Activated CD8-positive, alpha-beta memory T cell treated with anti-CD3 and anti-CD28 coated beads, Interleukin-2, amount 10 ng/mL, durations not matched to agents 7 days and 5 days (primary cell): ENCODE data around the gene GPR55. TPM values are rescaled to one million over a fixed set of nuclear protein-coding genes. Genes with fewer than 3 reads are reported as not detected.

Experiments used
- ATAC-seq: fragments of 150-1000 bp; cut with Tn5 transposase; one replicate; pipeline ENCODE4 v1.10.0; 2021; ENCODE audit warnings: moderate library complexity
- CTCF ChIA-PET: fragments of 350-600 bp; sonication (Branson Sonifier 250); formaldehyde crosslinking; loops from one replicate; lab custom pipeline; 2021; ENCODE audit warnings: antibody characterized with exemption; lab: Charles Lee
- DNase-seq: peaks from one replicate; pipeline ENCODE4 v3.0.0-alpha.2; 2020
- H3K27ac Mint-ChIP-seq: one replicate; pipeline ENCODE4 v1.8.0; 2021; ENCODE audit warnings: mild to moderate bottlenecking, mixed read lengths
- H3K27me3 Mint-ChIP-seq: one replicate; pipeline ENCODE4 v1.8.0; 2021; ENCODE audit warnings: mixed read lengths
- H3K36me3 Mint-ChIP-seq: one replicate; pipeline ENCODE4 v1.8.0; 2021; ENCODE audit warnings: mild to moderate bottlenecking, mixed read lengths
- H3K4me1 Mint-ChIP-seq: one replicate; pipeline ENCODE4 v1.8.0; 2021; ENCODE audit warnings: mixed read lengths
- H3K4me3 Mint-ChIP-seq: one replicate; pipeline ENCODE4 v1.8.0; 2021; ENCODE audit warnings: mild to moderate bottlenecking, moderate library complexity, mixed read lengths
- H3K9me3 Mint-ChIP-seq: one replicate; pipeline ENCODE4 v1.8.0; 2022; ENCODE audit warnings: low read depth, mixed read lengths
- total RNA-seq, 2 experiments: library from RNA; stranded (reverse); gene quantifications; one replicate each; pipeline ENCODE4 v1.2.3, GENCODE V29; 2021

The GPR55 gene
- total RNA-seq, 2 experiments from 2014 or later, result 42.1 to 58.8 TPM

- Mint-ChIP-seq H3K4me1 (peaks cover 18% of the 10 kb centered on the region), H3K36me3 (peaks cover 1% of the 10 kb centered on the region), H3K9me3 (no peaks in the 10 kb centered on the region), H3K27ac (no peak overlapping the region), H3K27me3 (peaks cover 34% of the 10 kb centered on the region), H3K4me3 (no peak overlapping the region)
- ATAC-seq (no peak), DNase-seq (no peak)
- CTCF ChIA-PET, result interaction anchor here (0.7 to 1.6 kb wide), 4 partner anchors 9 to 101 kb away, joined by 3 to 5 read pairs (median 4); no protein-coding TSS in a partner anchor
Measured at GRCh38 chr2:230886206-230886605, 38.8 kb downstream of the GPR55 start.

GRCh38 chr2:230885463-230886130 lies 39.4 kb downstream of the GPR55 start:
- H3K9me3 Mint-ChIP-seq, result no peaks in the 10 kb centered on the region
- DNase-seq (no peak), ATAC-seq (no peak)
- peaks cover 16% of the 10 kb centered on the region for H3K4me1 Mint-ChIP-seq
- peaks cover 1% of the 10 kb centered on the region for H3K36me3 Mint-ChIP-seq
- H3K27me3 Mint-ChIP-seq, result peaks cover 31% of the 10 kb centered on the region
- no peak overlapping the region for H3K27ac Mint-ChIP-seq
- no peak overlapping the region for H3K4me3 Mint-ChIP-seq
- CTCF ChIA-PET, result interaction anchor here (0.7 to 1.6 kb wide), 4 partner anchors 8 to 102 kb away, joined by 3 to 5 read pairs (median 4); no protein-coding TSS in a partner anchor

- H3K4me1 Mint-ChIP-seq, result peaks cover 39% of the 10 kb centered on the region
- CTCF ChIA-PET, result no interaction called here
- DNase-seq (no peak), ATAC-seq (no peak)
- no peak overlapping the region for H3K27ac Mint-ChIP-seq
- H3K36me3 Mint-ChIP-seq, result peaks cover 11% of the 10 kb centered on the region
- H3K27me3 Mint-ChIP-seq, result peaks cover 32% of the 10 kb centered on the region
- H3K9me3 Mint-ChIP-seq, result no peaks in the 10 kb centered on the region
- H3K4me3 Mint-ChIP-seq, result no peak overlapping the region
Measured at GRCh38 chr2:230881840-230882239, 43.2 kb downstream of the GPR55 start.

GRCh38 chr2:230879891-230880290 lies 45.2 kb downstream of the GPR55 start:
- H3K36me3 Mint-ChIP-seq, result peaks cover 15% of the 10 kb centered on the region
- DNase-seq (no peak), ATAC-seq (no peak)
- no peaks in the 10 kb centered on the region for H3K9me3 Mint-ChIP-seq
- no peak overlapping the region for H3K4me3 Mint-ChIP-seq
- no peak overlapping the region for H3K27ac Mint-ChIP-seq
- peaks cover 32% of the 10 kb centered on the region for H3K27me3 Mint-ChIP-seq
- CTCF ChIA-PET, result interaction anchor here (1.8 kb wide), 1 partner anchor 15 kb away, joined by 5 read pairs; the partner anchor contains the start of gene ITM2C
- H3K4me1 Mint-ChIP-seq, result peaks cover 40% of the 10 kb centered on the region

- Mint-ChIP-seq H3K9me3 (no peaks in the 10 kb centered on the region), H3K27me3 (peaks cover 32% of the 10 kb centered on the region), H3K4me3 (no peak overlapping the region), H3K4me1 (peaks cover 42% of the 10 kb centered on the region), H3K36me3 (peaks cover 15% of the 10 kb centered on the region), H3K27ac (no peak overlapping the region)
- DNase-seq (no peak), ATAC-seq (no peak)
- CTCF ChIA-PET, result interaction anchor here (1.0 to 2.7 kb wide), 6 partner anchors 8 to 107 kb away, joined by 4 to 20 read pairs (median 4); partner anchors contain the start of gene ITM2C
Measured at GRCh38 chr2:230879271-230879882, 45.7 kb downstream of the GPR55 start.

- ATAC-seq, result no peak
- H3K27me3 Mint-ChIP-seq, result peaks cover 28% of the 10 kb centered on the region
- peak overlapping the region; percentile 92 for H3K27ac Mint-ChIP-seq
Measured at GRCh38 chr2:230878599-230879188, 46.3 kb downstream of the GPR55 start.

GRCh38 chr2:230877759-230878598 lies 47.1 kb downstream of the GPR55 start:
- Mint-ChIP-seq H3K4me1 (peaks cover 46% of the 10 kb centered on the region), H3K4me3 (peak overlapping the region; percentile 54), H3K36me3 (peaks cover 15% of the 10 kb centered on the region), H3K27me3 (peaks cover 24% of the 10 kb centered on the region), H3K9me3 (no peaks in the 10 kb centered on the region), H3K27ac (peak overlapping the region; percentile 92)
- CTCF ChIA-PET, result interaction anchor here (0.7 to 3.3 kb wide), 18 partner anchors 8 to 175 kb away, joined by 3 to 20 read pairs (median 5); partner anchors contain the start of genes GPR55 and ITM2C
- peak; percentile 93 for ATAC-seq
- DNase-seq, result peak; percentile 89

More at GRCh38 chr2:230878599-230879188, 46.3 kb downstream of the GPR55 start:
- peak; percentile 34 for DNase-seq
- Mint-ChIP-seq H3K4me1 (peaks cover 46% of the 10 kb centered on the region), H3K4me3 (no peak overlapping the region), H3K36me3 (peaks cover 15% of the 10 kb centered on the region), H3K9me3 (no peaks in the 10 kb centered on the region)
- CTCF ChIA-PET, result interaction anchor here (0.7 to 3.3 kb wide), 12 partner anchors 9 to 174 kb away, joined by 3 to 20 read pairs (median 5); partner anchors contain the start of genes GPR55 and ITM2C

GRCh38 chr2:230877116-230877758 lies 47.8 kb downstream of the GPR55 start:
- Mint-ChIP-seq H3K36me3 (peaks cover 15% of the 10 kb centered on the region), H3K27me3 (peaks cover 18% of the 10 kb centered on the region), H3K27ac (peak overlapping the region; percentile 92), H3K9me3 (no peaks in the 10 kb centered on the region), H3K4me1 (peaks cover 50% of the 10 kb centered on the region), H3K4me3 (peak overlapping the region; percentile 54)
- DNase-seq, result no peak
- ATAC-seq, result peak; percentile 74
- CTCF ChIA-PET, result interaction anchor here (0.8 to 3.3 kb wide), 14 partner anchors 9 to 175 kb away, joined by 3 to 20 read pairs (median 7); partner anchors contain the start of genes GPR55 and ITM2C

GRCh38 chr2:230875347-230876315 lies 49.4 kb downstream of the GPR55 start:
- Mint-ChIP-seq H3K27ac (no peak overlapping the region), H3K36me3 (peaks cover 15% of the 10 kb centered on the region), H3K27me3 (peaks cover 7% of the 10 kb centered on the region), H3K4me3 (no peak overlapping the region), H3K4me1 (peaks cover 50% of the 10 kb centered on the region), H3K9me3 (no peaks in the 10 kb centered on the region)
- CTCF ChIA-PET, result interaction anchor here (1.0 to 3.3 kb wide), 9 partner anchors 9 to 177 kb away, joined by 3 to 13 read pairs (median 6); partner anchors contain the start of gene ITM2C
- DNase-seq, result peak; percentile 37
- ATAC-seq, result no peak

GRCh38 chr2:230874876-230875275 lies 50.2 kb downstream of the GPR55 start:
- no peak overlapping the region for H3K27ac Mint-ChIP-seq
- DNase-seq (no peak), ATAC-seq (no peak)
- peaks cover 3% of the 10 kb centered on the region for H3K27me3 Mint-ChIP-seq
- peaks cover 11% of the 10 kb centered on the region for H3K36me3 Mint-ChIP-seq
- H3K9me3 Mint-ChIP-seq, result no peaks in the 10 kb centered on the region
- no peak overlapping the region for H3K4me3 Mint-ChIP-seq
- CTCF ChIA-PET, result interaction anchor here (1.0 to 1.5 kb wide), 3 partner anchors 26 to 113 kb away, joined by 3 to 6 read pairs (median 4); no protein-coding TSS in a partner anchor
- H3K4me1 Mint-ChIP-seq, result peaks cover 50% of the 10 kb centered on the region

GRCh38 chr2:230874456-230874855 lies 50.6 kb downstream of the GPR55 start:
- CTCF ChIA-PET, result interaction anchor here (1.0 kb wide), 1 partner anchor 26 kb away, joined by 3 read pairs; no protein-coding TSS in a partner anchor
- H3K36me3 Mint-ChIP-seq, result peaks cover 7% of the 10 kb centered on the region
- peaks cover 3% of the 10 kb centered on the region for H3K27me3 Mint-ChIP-seq
- no peak overlapping the region for H3K4me3 Mint-ChIP-seq
- ATAC-seq (no peak), DNase-seq (peak; percentile 40)
- peaks cover 50% of the 10 kb centered on the region for H3K4me1 Mint-ChIP-seq
- no peaks in the 10 kb centered on the region for H3K9me3 Mint-ChIP-seq
- no peak overlapping the region for H3K27ac Mint-ChIP-seq
